ENCODE results near the gene HERC6.

Gene HERC6

DNA sequence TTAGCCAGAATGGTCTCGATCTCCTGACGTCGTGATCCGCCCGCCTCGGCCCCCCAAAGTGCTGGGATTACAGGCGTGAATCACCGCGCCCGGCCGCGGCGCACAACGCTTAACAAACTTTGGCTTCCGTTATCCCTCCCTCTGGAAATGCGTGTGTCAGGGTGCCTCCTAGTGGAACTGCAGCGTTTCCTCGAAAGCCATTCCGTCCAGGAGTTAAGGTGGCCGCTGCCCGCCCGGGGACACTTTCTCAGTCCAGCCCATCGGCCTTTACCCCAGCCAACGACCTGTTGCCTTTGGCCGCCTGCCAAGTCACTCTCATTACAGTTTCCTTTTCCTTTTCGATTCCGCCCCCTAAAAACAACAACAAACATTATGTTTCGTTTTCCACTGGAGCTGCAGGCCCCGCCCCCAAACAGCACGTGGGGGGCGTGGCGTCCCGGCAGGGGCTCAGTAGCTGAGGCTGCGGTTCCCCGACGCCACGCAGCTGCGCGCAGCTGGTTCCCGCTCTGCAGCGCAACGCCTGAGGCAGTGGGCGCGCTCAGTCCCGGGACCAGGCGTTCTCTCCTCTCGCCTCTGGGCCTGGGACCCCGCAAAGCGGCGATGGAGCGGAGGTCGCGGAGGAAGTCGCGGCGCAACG lies 78.1 kb downstream of the HERC6 start, which contains the start of gene HERC5:
Gene HERC5 (plus strand): TSS at position 450 of the 637 bp plus-strand sequence. CDS start 151 bp downstream, at position 601.
- ChIA-PET POLR2A (no interaction called here), CTCF (interaction anchor here (0.8 to 4.0 kb wide), 8 partner anchors 12 to 239 kb away, joined by 3 to 32 read pairs (median 3); no protein-coding TSS in a partner anchor)
- peak; percentile 71 for TF ChIP-seq CTCF (IDR thresholded peaks at IDR 0.05; ENCODE audit: insufficient read depth, low read length, missing control alignments)
- DNase-seq (ENCODE audit: low read depth, low spot score): peak; percentile 0
- H3K4me3 ChIP-seq (ENCODE audit: low read depth, low read length): peak within 1 kb of the TSS; percentile 59

DNA sequence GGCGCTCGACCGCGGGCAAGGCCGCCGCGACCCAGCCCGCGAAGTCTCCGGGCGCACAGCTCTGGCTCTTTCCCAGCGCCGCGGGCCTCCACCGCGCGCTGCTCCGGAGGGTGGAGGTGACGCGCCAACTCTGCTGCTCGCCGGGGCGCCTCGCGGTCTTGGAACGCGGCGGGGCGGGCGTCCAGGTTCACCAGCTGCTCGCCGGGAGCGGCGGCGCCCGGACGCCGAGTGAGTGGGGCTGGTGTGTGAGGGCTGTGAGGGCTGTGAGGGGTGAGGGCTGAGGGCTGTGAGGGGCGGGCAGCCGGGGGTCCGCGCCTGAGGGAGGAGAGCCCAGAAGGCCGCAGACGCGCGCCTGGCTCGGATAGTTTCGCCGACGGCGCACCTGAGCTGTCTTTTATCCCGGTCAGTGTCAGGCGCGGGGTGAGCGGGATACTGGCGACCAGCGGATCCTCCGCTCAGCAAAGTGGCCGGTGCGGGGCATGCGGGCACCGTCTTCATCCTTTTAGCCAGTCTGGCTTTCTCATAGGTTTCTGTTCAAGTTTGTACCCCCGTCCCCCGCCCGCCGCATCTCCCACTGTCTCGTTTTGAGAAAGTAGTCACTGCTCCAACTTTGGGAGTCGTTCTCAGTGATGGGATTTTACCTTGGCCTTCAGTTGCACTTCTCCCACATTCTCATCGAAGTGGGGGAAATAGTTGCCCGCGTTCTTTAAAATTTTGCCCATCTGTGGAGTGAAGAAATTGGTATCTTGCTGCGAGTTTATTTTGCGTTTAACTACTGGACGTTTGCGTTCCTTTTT lies 78.9 kb downstream of the HERC6 start:
- ChIA-PET CTCF (interaction anchor here (0.8 to 4.0 kb wide), 8 partner anchors 12 to 240 kb away, joined by 3 to 32 read pairs (median 3); no protein-coding TSS in a partner anchor), POLR2A (no interaction called here)
- DNase-seq (ENCODE audit: low read depth, low spot score): no peak
- TF ChIP-seq CTCF (IDR thresholded peaks at IDR 0.05; ENCODE audit: insufficient read depth, low read length, missing control alignments): no peak
- peak overlapping the region; percentile 59 for H3K4me3 ChIP-seq (ENCODE audit: low read depth, low read length)

DNA sequence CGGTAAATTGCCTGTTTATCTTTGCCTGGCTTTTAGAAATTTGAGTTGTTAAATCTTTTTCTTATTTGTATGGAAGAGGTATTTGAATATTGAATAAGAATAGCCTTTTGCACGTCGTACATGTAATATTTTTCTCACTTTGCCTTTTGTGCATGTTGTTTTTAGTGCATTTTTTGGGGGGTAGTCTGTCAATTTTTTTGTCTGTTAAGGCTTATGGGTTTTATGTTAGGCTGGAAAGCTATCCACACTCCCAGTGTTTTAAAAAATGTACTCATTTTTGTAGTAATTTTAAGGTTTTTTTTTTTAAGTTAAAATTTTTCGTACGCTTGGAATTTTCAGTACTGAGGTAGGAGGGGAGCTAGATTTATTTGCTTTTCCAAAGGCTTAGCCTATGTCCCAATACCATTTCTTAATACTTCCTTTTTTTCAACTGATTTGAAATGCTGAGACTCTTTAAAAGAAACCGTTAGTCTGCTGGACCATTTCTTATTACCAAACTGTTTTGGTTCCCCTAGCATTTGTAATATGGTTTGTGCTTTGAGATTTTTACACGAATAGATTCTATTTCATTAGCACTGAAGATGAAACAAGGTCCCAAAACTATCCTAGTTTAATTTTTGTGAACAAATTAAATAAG lies 79.6 kb downstream of the HERC6 start:
- H3K4me3 ChIP-seq (ENCODE audit: low read depth, low read length): no peak overlapping the region
- ChIA-PET POLR2A (no interaction called here), CTCF (interaction anchor here (1.0 to 4.0 kb wide), 2 partner anchors 86 to 240 kb away, joined by 3 to 32 read pairs; no protein-coding TSS in a partner anchor)
- DNase-seq (ENCODE audit: low read depth, low spot score): no peak
- no peak for TF ChIP-seq CTCF (IDR thresholded peaks at IDR 0.05; ENCODE audit: insufficient read depth, low read length, missing control alignments)

- CTCF ChIA-PET: no interaction called here
- no peak overlapping the region for H3K4me3 ChIP-seq (ENCODE audit: low read depth, low read length)
- TF ChIP-seq CTCF (IDR thresholded peaks at IDR 0.05; ENCODE audit: insufficient read depth, low read length, missing control alignments): no peak
- POLR2A ChIA-PET: no interaction called here
- DNase-seq (ENCODE audit: low read depth, low spot score): no peak
Measured at GRCh38 chr4:88465653-88466192, 87.1 kb downstream of the HERC6 start.

DNA sequence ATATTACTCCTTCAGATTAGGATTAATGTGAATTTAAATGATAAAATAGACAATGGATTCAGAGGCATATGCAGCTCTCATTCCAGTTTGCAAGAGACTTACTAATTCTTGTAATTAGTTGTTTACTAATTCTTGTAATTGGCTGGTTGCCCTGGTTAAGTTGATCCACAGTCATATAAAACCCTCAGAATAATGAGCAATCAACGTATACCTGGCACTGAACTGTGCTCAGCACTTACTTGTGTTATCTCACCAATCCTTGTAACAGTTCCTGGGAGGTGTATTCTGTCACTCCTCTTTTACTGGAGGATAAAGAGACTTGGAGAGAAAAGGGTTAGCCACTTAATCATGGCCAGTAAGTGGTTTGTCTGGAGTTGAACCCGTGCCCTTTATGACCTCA lies 88.7 kb downstream of the HERC6 start:
- TF ChIP-seq CTCF (IDR thresholded peaks at IDR 0.05; ENCODE audit: insufficient read depth, low read length, missing control alignments): no peak
- POLR2A ChIA-PET: no interaction called here
- CTCF ChIA-PET: no interaction called here
- H3K4me3 ChIP-seq (ENCODE audit: low read depth, low read length): no peak overlapping the region
- DNase-seq (ENCODE audit: low read depth, low spot score): no peak

Data from AG04449 (cell line).